ENCODE data around the gene BACH1. TPM values are rescaled to one million over a fixed set of nuclear protein-coding genes. Genes with fewer than 3 reads are reported as not detected.

The BACH1 gene
- total and polyA plus RNA-seq, 2 of the 8 experiments (the other 6 are each of a cell fraction or from before 2014, with no cell fraction given), result 6.9 to 50.7 TPM

GRCh38 chr21:29304597-29304996, 5.9 kb downstream of the BACH1 start:
- H3K4me3 ChIP-seq (ENCODE audit: extremely low read depth in 1 of 4, insufficient read depth in 2 of 4, low read depth in 3 of 4, low read length in 4 of 4), result no peak overlapping the region
- H3K4me1 ChIP-seq (replicated peaks in 1 of 4; ENCODE audit: control insufficient read depth in 3 of 4, insufficient read depth in 4 of 4, low read length in 3 of 4), result peaks cover 0 to 17% (median 10%) of the 10 kb centered on the region in 4 experiments; a peak in 4 of 7 replicates
- no peak overlapping the region for H3K18ac ChIP-seq (ENCODE audit: extremely low read depth, low read length)
- no peak overlapping the region for H4K5ac ChIP-seq (ENCODE audit: insufficient read length, low read depth, low read length)
- H4K20me1 ChIP-seq (replicated peaks in 1 of 2; ENCODE audit: control insufficient read depth in 1 of 2, insufficient read depth in 2 of 2, low read length in 2 of 2), result peaks cover 6 to 11% of the 10 kb centered on the region in 2 experiments
- no peak overlapping the region for H2AK5ac ChIP-seq (ENCODE audit: low read depth, low read length)
- no peak overlapping the region for H3K23ac ChIP-seq (ENCODE audit: insufficient read length)
- no peak for DNase-seq (ENCODE audit: low read depth in 1 of 2, low spot score in 2 of 2)
- H2BK120ac ChIP-seq (replicated peaks; ENCODE audit: low read depth, low read length), result no peak overlapping the region
- ChIA-PET POLR2A (ENCODE audit: partially characterized antibody) (interaction anchor here (1.8 kb wide), 1 partner anchor 10 kb away, joined by 4 read pairs; no protein-coding TSS in a partner anchor), CTCF (ENCODE audit: partially characterized antibody) (interaction anchor here (0.6 to 1.8 kb wide), 2 partner anchors 14 to 215 kb away, joined by 3 to 4 read pairs; no protein-coding TSS in a partner anchor)
- H3K79me2 ChIP-seq (ENCODE audit: control insufficient read depth in 1 of 2, insufficient read depth in 2 of 2, low read length in 2 of 2), result peaks cover 15 to 100% of the 10 kb centered on the region in 2 experiments; a peak in 3 of 4 replicates
- H2BK15ac ChIP-seq (ENCODE audit: low read length), result no peak overlapping the region
- H3K56ac ChIP-seq (replicated peaks; ENCODE audit: insufficient read length, low read depth, low read length), result no peak overlapping the region
- no peaks in the 10 kb centered on the region for H3K36me3 ChIP-seq (ENCODE audit: control insufficient read depth in 2 of 4, insufficient read depth in 4 of 4, low read length in 3 of 4)
- no peak overlapping the region for H4K91ac ChIP-seq (replicated peaks; ENCODE audit: insufficient read length, low read length)
- no peak overlapping the region for H3K9ac ChIP-seq (replicated peaks in 1 of 4; ENCODE audit: extremely low read depth in 1 of 4, low read depth in 3 of 4, low read length in 3 of 4)
- no peak overlapping the region for H2BK20ac ChIP-seq (ENCODE audit: low read length)
- H2BK12ac ChIP-seq (ENCODE audit: low read depth, low read length), result no peak overlapping the region
- no peak overlapping the region for H4K8ac ChIP-seq (ENCODE audit: extremely low read depth, insufficient read depth, low read length)
- H3K4me2 ChIP-seq (ENCODE audit: insufficient read depth in 1 of 2, low read depth in 2 of 2, low read length in 2 of 2), result no peak overlapping the region
- no peak overlapping the region for H2AFZ ChIP-seq (ENCODE audit: low read length)
- peaks cover 10% of the 10 kb centered on the region for H3K79me1 ChIP-seq (ENCODE audit: low read depth, low read length)
- peaks cover 6% of the 10 kb centered on the region for H3K23me2 ChIP-seq (ENCODE audit: low read depth, low read length)
- no peak overlapping the region for H2BK5ac ChIP-seq (ENCODE audit: low read depth, low read length)
- 88% methylated on average over 2 of the region's 2 CpGs; no CpG with 5 or more reads in 1 of the 2 experiments for WGBS, 2 experiments (ENCODE audit: extremely low coverage in 1 of 2, insufficient coverage in 1 of 2, insufficient read length in 1 of 2, insufficient replicate concordance in 2 of 2, low coverage in 1 of 2, low lambda C conversion rate in 2 of 2, missing lambda C conversion rate in 1 of 2)
- no peak overlapping the region for H3K27ac ChIP-seq (ENCODE audit: low read depth, low read length)
- no peak overlapping the region for H3K4ac ChIP-seq (replicated peaks; ENCODE audit: insufficient read length, low read depth, low read length)
- TF ChIP-seq FOSL1 (IDR thresholded peaks at IDR 0.05; ENCODE audit: insufficient read depth, low read depth, low read length) (no peak), GTF2F1 (IDR thresholded peaks at IDR 0.05; ENCODE audit: borderline replicate concordance, low read depth, low read length) (no peak), SUZ12 (IDR thresholded peaks at IDR 0.05; ENCODE audit: low read length) (no peak), NRF1 (IDR thresholded peaks at IDR 0.05; ENCODE audit: low read depth, low read length) (no peak), ZNF274 (IDR thresholded peaks at IDR 0.05; ENCODE audit: borderline replicate concordance, extremely low read depth, low read length) (no peak), SP2 (IDR thresholded peaks at IDR 0.05; ENCODE audit: low read length) (no peak), KDM5A (IDR thresholded peaks at IDR 0.05; ENCODE audit: low read length) (no peak)
- H3K14ac ChIP-seq (ENCODE audit: insufficient read length), result no peak overlapping the region
- H3K9me3 ChIP-seq (ENCODE audit: insufficient read depth in 2 of 2, low read depth in 1 of 2, low read length in 1 of 2), result no peaks in the 10 kb centered on the region
- no peak for FAIRE-seq
- no peaks in the 10 kb centered on the region for H3K27me3 ChIP-seq (replicated peaks in 1 of 4; ENCODE audit: control insufficient read depth in 3 of 4, extremely low read depth in 1 of 4, insufficient read depth in 3 of 4, low read length in 3 of 4)

Measured in H1 (cell line).